Heart right ventricle (tissue), 16 donors: Measurements from ENCODE around the gene TNS1. TPM values are rescaled to one million over a fixed set of nuclear protein-coding genes. Genes with fewer than 3 reads are reported as not detected.

ENCODE experiments used
- ATAC-seq, 8 donors: fragments of 200-7000 bp; cut with Tn5 transposase; one replicate each; pipeline ENCODE4 v1.9.1; 2020; ENCODE audit warnings: mild to moderate bottlenecking in 8 of 8, moderate library complexity in 8 of 8, moderate number of reproducible peaks in 1 of 8
- DNase-seq, 2 donors: peaks; one replicate each; pipeline ENCODE4 v3.0.0-alpha.2; 2020
- H3K27ac ChIP-seq, 10 donors: fragments of 200-600 bp; sonication (generic) in 2 of 10; one replicate each; pipeline versions ENCODE4 v1.5.0 to v1.8.0; 2020 to 2022; ENCODE audit warnings: mild to moderate bottlenecking in 3 of 10
- H3K27me3 ChIP-seq, 7 donors: fragments of 200-600 bp; one replicate each; pipeline ENCODE4 v1.8.0; 2021 to 2022; ENCODE audit warnings: mild to moderate bottlenecking in 2 of 7
- H3K36me3 ChIP-seq, 9 donors: fragments of 200-600 bp; sonication (generic) in 1 of 9; one replicate each; pipeline versions ENCODE4 v1.5.0 to v1.8.0; 2020 to 2022; ENCODE audit warnings: mild to moderate bottlenecking in 2 of 9
- H3K4me1 ChIP-seq, 9 donors: fragments of 200-600 bp; sonication (generic) in 1 of 9; one replicate each; pipeline versions ENCODE4 v1.5.0 to v1.8.0; 2020 to 2022; ENCODE audit warnings: mild to moderate bottlenecking in 4 of 9
- H3K4me3 ChIP-seq, 10 donors: fragments of 200-600 bp; sonication (generic) in 2 of 10; one replicate each; pipeline versions ENCODE4 v1.5.0 to v1.8.0; 2020 to 2022; ENCODE audit warnings: mild to moderate bottlenecking in 7 of 10, moderate library complexity in 2 of 10
- H3K9me3 ChIP-seq, 11 donors: fragments of 200-600 bp in 10 of 11; sonication (generic) in 2 of 11; one replicate each; pipeline versions ENCODE4 v1.5.0 to v1.8.0; 2013 to 2022; ENCODE audit warnings: mild to moderate bottlenecking in 2 of 11, control low read depth in 1 of 11, moderate library complexity in 1 of 11
- CTCF ChIP-seq, 9 donors: fragments of 200-600 bp; sonication (generic) in 2 of 9; IDR thresholded peaks; one replicate each; pipeline versions ENCODE4 v1.5.0 to v1.8.0; 2021 to 2022; ENCODE audit warnings: antibody characterized with exemption in 9 of 9, mild to moderate bottlenecking in 5 of 9, moderate library complexity in 1 of 9
- WGBS, 2 donors: extraction: QIAGEN DNeasy Blood & Tissue Kit; methylation state at CpG; one replicate each; pipeline ENCODE4 v1.1.7; 2013; ENCODE audit warnings: inconsistent platforms in 1 of 2; 5-methylcytosine and 5-hydroxymethylcytosine counted together
- intact Hi-C, 10 donors: fragments of 100-400 bp; cut with DNase I; formaldehyde crosslinking; loops; one replicate each; pipeline versions ENCODE4 v1.11.1 to v1.14.2; 2022
- polyA plus RNA-seq, 2 donors: library from polyadenylated mRNA; stranded (reverse); fragments of 200-250 nt; gene quantifications; one replicate each; pipeline ENCODE4 v1.2.3, GENCODE V29; 2013
- total RNA-seq, 10 donors: library from RNA; stranded (reverse); fragmentation: NEBNext Ultra II Directional in 3 of 10; extraction: Animal tissue kit (Norgen Biotek cat#: 25700) in 3 of 10; gene quantifications; one replicate each; pipeline versions ENCODE4 v1.2.1 to v1.2.4, GENCODE V29; 2021 to 2023
- donor health status: Arrhythmogenic right ventricular cardiomyopathy.
- donor health status: ischemic (EF 13 %, LVEDD 7.1; RV severe dilation, severe dysfunction).
- donor health status: healthy with polysubstance abuse.
- donor health status: DM: no; HTN: yes; CAD: no.
- donor health status: DM: no; HTN: no; CAD: no.
- donor health status: ischemic (EF 25% LVEDD 6.9; RV normal size, moderate dysfunction).
- donor health status: ischemic (EF 25% LVEDD 5.7; RV mildly dilated, moderate dysfunction).
- donor health status: healthy.
- donor health status: DM: yes; HTN: yes; CAD: no.
- donor health status: Ischemic cardiomyopathy.
- donor health status: ischemic (EF 35%, LVEDD 5.7; RV mildly dilated, moderate dysfunction).
- donor health status: nonischemic (EF 11% LVEDD 7.7; RV severe dilation, severe dysfunction).
- donor health status: DM: yes; HTN: yes; CAD: no.
- donor health status: PGD.
- donor health status: ischemic (EF 29% LVEDD 5.4; RV normal size, mild dysfunction).
- donor health status: nonischemic (EF 23%, LVEDD 6.1; RV moderate dilation, normal function).

The TNS1 gene
- total and polyA plus RNA-seq, 12 donors: 64.6 to 844 (median 731) TPM

- no peak for TF ChIP-seq CTCF (IDR thresholded peaks at IDR 0.05)
- no peak for DNase-seq
- Histone ChIP-seq H3K4me3 (peak overlapping the region in 5 of 10 donors; percentile 4 to 68 (median 56)), H3K27me3 (no peaks in the 10 kb centered on the region), H3K4me1 (peaks cover 37 to 96% (median 90%) of the 10 kb centered on the region in 9 donors), H3K9me3 (no peaks in the 10 kb centered on the region), H3K36me3 (peaks cover 0 to 86% (median 29%) of the 10 kb centered on the region in 9 donors), H3K27ac (peak overlapping the region; percentile 15 to 99 (median 92))
- WGBS, 2 donors: 67 to 72% methylated on average over 6 of the region's 6 CpGs
- ATAC-seq: no peak
- intact Hi-C loops: loop anchor here in 1 of 10 donors (10.0 kb wide), 1 partner anchor 51 kb away; no protein-coding TSS in a partner anchor
Observed at GRCh38 chr2:217856159-217856558, 146.6 kb downstream of the TNS1 start.

GRCh38 chr2:217854684-217855420 lies 147.9 kb downstream of the TNS1 start:
- no peaks in the 10 kb centered on the region for H3K27me3 ChIP-seq
- 55 to 62% methylated on average over 7 of the region's 7 CpGs for WGBS, 2 donors
- TF ChIP-seq CTCF (IDR thresholded peaks at IDR 0.05): no peak
- no peaks in the 10 kb centered on the region for H3K9me3 ChIP-seq
- peaks cover 0 to 75% (median 29%) of the 10 kb centered on the region in 9 donors for H3K36me3 ChIP-seq
- DNase-seq: no peak
- no peak overlapping the region for H3K4me3 ChIP-seq
- peaks cover 45 to 96% (median 89%) of the 10 kb centered on the region in 9 donors for H3K4me1 ChIP-seq
- intact Hi-C loops: loop anchor here in 1 of 10 donors (10.0 kb wide), 1 partner anchor 50 kb away; no protein-coding TSS in a partner anchor
- no peak for ATAC-seq
- H3K27ac ChIP-seq: peak overlapping the region in 8 of 10 donors; percentile 15 to 96 (median 82)

- Histone ChIP-seq H3K9me3 (no peaks in the 10 kb centered on the region), H3K27me3 (no peaks in the 10 kb centered on the region), H3K36me3 (peaks cover 0 to 77% (median 29%) of the 10 kb centered on the region in 9 donors), H3K27ac (peak overlapping the region in 9 of 10 donors; percentile 12 to 96 (median 82)), H3K4me3 (no peak overlapping the region), H3K4me1 (peaks cover 47 to 96% (median 89%) of the 10 kb centered on the region in 9 donors)
- 51 to 57% methylated on average over 3 of the region's 3 CpGs for WGBS, 2 donors
- intact Hi-C loops: loop anchor here in 1 of 10 donors (10.0 kb wide), 1 partner anchor 49 kb away; no protein-coding TSS in a partner anchor
- TF ChIP-seq CTCF (IDR thresholded peaks at IDR 0.05): no peak
- ATAC-seq: no peak
- DNase-seq: no peak
Observed at GRCh38 chr2:217853961-217854360, 148.8 kb downstream of the TNS1 start.

- Histone ChIP-seq H3K27ac (peak overlapping the region in 9 of 10 donors; percentile 47 to 96 (median 82)), H3K4me1 (peaks cover 46 to 100% (median 94%) of the 10 kb centered on the region in 9 donors), H3K9me3 (no peaks in the 10 kb centered on the region), H3K4me3 (no peak overlapping the region), H3K27me3 (no peaks in the 10 kb centered on the region), H3K36me3 (peaks cover 0 to 82% (median 34%) of the 10 kb centered on the region in 9 donors)
- no peak for TF ChIP-seq CTCF (IDR thresholded peaks at IDR 0.05)
- intact Hi-C loops: loop anchor here in 1 of 10 donors (10.0 kb wide), 1 partner anchor 49 kb away; no protein-coding TSS in a partner anchor
- no peak for DNase-seq
- WGBS, 2 donors: 26% methylated on average over 6 of the region's 6 CpGs
- peak in 1 of 8 donors; percentile 28 for ATAC-seq
Observed at GRCh38 chr2:217853301-217853881, 149.4 kb downstream of the TNS1 start.
